ENCODE results near the gene ASAP2. TPM values are rescaled to one million over a fixed set of nuclear protein-coding genes. Genes with fewer than 3 reads are reported as not detected.

Gene ASAP2
- total RNA-seq, 1 donor from 2014 or later: 32.2 TPM

DNA sequence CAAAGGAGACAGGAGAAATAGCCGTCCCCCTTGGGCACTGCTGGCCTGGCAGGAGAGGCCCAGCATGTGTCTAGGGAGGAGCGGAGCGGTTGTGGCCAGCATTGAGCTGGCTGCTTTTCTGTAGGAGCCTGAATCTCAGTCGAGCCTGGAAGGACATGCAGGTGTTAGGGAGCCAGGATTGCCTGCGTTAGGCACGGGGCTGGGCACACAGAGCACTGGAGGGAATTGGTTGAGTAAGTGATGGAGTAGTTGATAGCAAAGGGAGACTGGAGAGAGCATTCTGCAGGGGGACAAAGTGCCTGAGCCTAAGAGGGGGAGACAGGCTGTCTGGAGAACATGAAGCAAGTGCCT lies 22.8 kb downstream of the ASAP2 start:
- no peak for FAIRE-seq
- DNase-seq (ENCODE audit: low spot score in 2 of 2): no peak

DNA sequence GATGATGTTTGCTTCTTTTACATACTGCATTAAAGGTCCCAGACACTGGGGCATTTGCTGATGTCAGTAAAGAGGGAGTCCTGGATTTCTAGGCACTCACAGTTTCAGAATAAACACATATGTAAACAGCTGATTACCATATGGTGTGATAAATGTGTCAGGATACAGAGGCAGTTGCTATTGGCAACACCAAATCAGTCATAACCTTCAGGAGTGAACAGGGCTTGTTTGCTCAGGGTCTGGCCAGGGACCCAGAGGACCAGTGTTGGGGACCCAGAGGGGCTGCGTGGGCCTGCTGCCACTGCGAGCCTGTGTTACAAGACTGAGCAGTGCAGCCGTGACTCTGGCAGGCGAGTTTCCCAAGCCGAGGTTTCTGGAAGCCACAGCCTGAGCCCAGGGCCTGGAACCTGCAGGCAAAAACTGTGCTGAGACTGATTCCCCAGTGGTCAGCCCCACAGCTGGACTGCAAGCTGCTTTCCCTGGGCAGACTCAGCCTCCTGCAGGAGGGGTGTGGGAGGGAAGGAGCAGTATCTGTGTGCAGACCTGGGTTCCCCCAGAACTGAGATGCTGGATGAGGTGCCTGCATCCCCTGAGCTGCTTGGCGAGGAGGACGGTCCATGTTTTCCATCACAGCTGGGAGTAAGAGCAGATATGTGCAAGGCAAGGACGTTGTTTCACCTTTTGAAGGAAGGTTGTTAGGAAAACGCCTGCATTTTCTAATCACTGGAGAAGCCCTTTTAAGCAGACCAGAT lies 23.6 kb downstream of the ASAP2 start:
- DNase-seq (ENCODE audit: low spot score in 2 of 2) (no peak), FAIRE-seq (no peak)

DNA sequence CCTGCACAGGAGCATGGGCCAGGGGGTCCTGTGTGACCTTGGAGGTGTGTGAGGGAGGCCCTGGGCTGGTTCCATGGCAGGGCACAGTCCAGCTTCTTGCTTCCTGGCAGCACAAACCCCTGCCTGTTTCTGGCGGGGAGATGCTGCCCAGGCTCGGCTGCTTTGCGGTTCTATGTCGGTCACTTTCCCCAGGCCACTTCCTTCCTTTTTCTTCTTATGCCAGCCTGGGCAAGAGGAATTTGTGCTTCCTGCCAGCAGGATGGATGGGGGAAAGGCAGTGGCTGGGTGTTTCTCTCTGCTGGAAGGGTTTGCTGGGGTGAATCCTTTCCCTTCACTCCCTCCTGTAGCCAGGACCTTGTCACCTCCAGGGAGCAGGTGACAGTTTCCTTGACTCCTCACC lies 24.3 kb downstream of the ASAP2 start:
- DNase-seq (ENCODE audit: low spot score in 2 of 2): no peak
- FAIRE-seq: no peak

DNA sequence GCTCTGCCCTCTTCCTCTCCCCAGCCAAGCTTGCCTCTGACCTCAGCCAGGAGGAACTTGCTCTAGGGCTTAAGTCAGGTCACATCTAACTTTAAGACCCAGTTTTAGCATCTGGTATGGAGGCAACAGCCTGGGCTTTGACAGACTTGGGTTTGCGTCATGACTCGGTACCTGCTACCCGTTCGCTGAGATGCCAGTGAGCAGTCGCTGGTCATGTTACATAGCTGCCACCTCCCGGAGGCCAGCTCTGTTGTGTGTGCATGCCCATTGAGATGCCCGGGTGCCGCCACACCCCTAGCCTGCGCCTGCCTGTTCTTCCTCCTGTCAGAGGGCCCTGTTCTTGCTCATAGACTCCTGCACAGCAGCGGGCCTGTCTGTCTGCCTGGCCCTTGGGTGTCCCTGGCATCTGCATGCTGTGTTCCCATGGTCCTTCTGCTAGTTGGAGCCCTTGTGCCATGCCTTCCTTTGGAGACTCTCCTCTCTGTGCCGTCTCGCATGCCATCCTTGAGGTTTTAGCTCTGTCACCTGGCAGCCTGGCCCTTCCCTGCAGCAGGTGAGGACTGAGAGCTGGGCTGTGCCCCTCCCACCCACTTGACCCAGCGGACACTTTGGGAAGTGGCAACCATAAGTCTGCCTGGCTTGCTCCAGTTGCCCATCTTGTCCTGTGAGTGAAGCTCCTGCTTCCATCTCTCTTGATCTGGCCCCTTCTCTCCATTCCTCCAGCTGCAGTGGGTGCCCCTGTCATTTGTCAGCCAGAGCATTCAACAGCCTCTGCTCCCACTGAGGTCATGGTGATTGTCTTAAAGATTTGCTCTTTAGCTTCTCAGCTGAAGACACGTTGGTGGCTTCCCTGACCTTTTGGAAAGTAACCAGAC lies 24.9 kb downstream of the ASAP2 start:
- no peak for DNase-seq (ENCODE audit: low spot score in 2 of 2)
- no peak for FAIRE-seq

DNA sequence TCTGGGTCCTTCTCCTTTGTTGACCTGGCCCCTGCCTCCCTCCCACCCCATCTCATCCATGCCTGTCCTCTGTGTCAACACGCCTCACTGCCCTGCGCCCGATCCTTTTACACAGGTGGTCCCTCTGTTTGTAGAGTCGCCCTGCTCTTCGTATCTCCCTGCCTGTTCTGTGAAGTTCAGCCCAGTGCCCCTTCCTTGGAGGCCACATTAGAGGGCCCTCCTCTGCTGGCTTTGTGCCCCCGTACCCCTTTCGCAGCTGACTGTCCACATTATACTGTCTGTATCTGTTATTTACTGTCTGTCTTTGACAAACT lies 25.5 kb downstream of the ASAP2 start:
- no peak for DNase-seq (ENCODE audit: low spot score in 2 of 2)
- no peak for FAIRE-seq

DNA sequence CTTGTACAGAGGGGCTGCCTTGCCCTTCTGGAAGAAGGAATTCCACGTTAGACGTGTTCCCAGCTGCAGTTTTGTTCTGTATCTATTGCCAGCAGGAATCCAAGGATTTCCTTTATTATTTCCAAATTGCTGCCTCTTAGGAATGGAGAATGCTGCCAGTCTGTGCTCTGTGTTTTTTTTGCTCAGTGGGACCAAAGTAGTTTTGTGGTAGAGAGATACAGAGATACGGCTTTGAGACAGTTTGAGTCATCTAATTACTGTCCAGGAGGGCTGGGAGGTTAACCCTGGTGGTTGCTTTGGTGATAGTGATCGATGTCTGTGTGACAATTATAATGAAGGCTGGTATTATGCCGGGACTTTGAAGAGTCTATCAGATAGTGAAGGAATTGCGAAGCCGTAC lies 26.3 kb downstream of the ASAP2 start:
- DNase-seq (ENCODE audit: low spot score in 2 of 2) (no peak), FAIRE-seq (no peak)

DNA sequence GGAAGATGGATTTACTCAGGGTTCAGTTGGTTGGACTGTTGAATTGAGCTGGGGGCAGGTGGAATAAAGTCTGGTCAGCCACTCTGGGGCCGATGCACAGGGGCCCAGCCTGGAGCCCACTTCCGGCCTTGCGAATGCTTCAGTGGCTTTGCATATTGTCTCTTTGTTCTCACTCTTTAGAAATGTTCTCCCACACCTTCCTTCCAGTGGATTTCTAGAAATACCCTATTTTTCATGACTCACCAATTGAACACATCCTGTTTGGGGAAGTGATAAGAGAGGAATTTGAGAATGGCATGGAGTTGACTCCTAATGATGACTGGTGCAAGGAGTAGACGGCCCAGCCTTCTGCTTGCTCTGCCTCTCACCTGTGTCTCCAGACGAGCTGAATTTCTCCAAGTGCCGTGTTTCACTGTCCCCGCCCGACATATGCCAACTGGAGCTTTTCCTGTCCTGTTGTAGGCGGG lies 28.1 kb downstream of the ASAP2 start:
- DNase-seq (ENCODE audit: low spot score in 2 of 2) (no peak), FAIRE-seq (no peak)

DNA sequence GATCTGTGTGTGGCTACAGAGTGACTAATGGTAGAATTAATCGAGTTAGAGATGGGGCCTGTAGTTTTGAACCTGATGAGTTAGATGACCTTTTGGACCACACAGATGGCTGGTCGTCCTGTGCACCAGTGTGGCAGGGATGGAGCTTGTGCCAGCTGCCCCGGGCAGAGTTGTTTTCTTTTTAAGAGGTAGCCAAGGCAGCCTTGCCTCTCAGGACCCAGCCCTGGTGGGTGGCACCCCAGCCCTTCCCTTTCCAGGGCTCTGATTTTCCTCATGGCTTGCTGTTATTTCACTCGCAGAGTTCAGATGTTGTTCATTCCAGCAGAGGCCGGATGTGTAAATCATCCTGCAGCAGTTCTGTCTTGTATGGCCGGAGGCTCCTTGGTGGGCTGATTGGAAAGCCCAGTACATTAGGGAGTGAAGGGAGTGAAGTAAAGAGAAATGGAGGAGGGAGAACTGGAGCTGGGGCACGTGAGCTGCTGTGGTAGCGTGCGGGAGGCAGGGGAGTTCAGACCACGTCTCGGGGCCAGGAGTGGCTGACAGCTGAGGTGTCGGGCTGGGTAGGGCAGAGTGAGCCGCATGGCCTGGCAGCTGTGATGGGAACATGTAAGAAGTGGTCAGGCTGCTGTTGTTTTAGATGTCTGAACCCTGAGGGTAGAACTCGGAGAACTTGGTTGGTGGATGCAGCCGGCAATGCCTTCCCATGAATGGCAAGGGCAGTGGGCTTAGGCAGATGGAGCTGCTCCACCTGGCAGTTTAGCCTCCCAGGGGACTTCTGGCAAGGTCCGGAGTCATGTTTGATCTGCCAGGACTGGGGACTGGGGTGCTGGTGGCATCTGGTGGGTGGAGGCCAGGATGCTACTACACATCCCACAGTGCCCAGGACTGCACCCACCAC lies 28.8 kb downstream of the ASAP2 start:
- DNase-seq (ENCODE audit: low spot score in 2 of 2) (no peak), FAIRE-seq (no peak)

DNA sequence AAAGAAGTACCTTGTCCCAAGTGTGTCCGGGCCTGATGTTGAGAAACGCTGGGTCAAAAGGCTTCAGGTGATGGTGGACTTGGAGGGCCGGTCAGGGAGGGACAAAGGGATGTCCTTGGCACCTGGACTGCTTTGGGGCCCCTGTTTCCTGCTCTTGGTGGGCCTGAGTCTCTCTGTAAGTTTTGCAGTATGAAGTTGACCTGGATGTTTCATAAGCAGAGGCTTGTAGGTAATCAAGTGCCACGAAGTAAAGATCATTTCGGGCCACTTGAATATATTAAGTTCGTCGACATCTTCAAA lies 29.4 kb downstream of the ASAP2 start:
- FAIRE-seq (no peak), DNase-seq (ENCODE audit: low spot score in 2 of 2) (no peak)

DNA sequence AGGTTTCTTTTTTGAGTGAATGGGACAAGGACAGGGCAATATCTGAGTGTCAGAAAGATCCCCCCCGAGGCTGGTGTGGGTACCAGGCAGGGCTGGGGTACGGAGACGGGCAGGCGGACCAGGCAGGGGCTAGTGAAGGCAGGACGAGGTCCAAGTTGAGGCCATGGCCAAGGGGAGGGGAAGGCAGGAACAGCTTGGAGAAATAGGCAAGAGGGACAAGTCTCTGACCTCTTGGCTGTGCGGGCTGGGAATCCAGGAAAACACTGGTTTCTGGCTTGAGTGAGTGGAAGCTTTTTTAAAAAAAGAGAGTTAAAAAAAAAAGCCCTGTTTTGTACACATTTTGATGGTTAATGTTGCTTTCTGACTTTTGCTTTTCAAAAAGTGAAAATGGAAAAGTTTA lies 30.3 kb downstream of the ASAP2 start:
- no peak for FAIRE-seq
- DNase-seq (ENCODE audit: low spot score in 2 of 2): no peak

DNA sequence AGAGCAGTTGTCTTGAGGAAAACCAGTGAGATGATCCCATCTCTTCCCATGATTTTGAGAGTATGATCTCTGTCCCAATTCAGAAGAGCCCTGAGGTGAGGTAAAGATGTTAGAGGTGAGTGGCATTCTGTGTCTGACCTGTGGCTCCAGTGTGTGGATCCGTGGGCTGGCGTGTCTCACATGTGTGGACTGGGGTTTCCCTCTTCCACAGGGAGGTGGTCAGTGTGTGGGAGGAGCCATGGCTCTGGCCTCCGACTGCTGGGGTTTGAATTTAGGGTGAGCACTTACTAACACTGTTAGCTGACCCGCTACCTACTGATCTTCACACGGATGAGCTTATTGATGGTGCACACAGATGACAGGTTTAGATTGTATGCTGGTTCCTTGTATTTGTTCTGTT lies 31.2 kb downstream of the ASAP2 start:
- no peak for FAIRE-seq
- DNase-seq (ENCODE audit: low spot score in 2 of 2): no peak

DNA sequence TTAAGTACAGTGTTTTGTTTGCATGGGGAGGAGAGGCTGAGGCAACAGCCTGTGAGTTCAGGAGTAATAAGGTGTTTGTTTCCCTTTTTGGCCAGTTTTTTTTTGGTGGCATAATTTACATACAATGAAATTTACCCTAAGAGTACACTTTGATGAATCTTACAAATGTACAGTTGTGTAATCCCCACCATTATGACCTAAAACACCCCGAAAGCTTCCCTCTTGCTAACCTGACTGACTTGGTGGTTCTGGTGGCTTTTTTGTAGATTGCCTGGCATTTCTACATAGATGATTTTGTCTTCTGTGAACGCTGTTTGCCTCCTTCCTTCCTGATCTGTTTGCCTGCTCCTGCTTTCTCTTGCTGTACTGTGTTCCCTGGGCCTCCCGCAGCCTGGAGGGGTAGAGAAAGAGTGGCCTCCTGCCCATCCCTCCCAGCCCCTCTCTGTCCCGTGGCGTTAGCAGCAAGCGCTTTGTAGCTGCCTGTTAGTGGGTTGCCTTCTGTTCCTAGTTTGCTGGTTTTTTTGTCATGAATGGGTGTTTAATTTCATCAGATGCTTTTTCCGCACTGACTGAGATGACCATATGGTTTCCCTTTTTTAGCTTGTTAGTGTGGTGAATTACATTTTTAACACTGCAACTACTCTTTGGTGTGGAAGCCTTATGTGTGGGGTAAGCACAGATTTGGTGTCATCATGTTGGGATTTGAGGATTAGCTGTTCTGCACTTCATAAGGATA lies 32.1 kb downstream of the ASAP2 start:
- DNase-seq (ENCODE audit: low spot score in 2 of 2): no peak
- FAIRE-seq: no peak

DNA sequence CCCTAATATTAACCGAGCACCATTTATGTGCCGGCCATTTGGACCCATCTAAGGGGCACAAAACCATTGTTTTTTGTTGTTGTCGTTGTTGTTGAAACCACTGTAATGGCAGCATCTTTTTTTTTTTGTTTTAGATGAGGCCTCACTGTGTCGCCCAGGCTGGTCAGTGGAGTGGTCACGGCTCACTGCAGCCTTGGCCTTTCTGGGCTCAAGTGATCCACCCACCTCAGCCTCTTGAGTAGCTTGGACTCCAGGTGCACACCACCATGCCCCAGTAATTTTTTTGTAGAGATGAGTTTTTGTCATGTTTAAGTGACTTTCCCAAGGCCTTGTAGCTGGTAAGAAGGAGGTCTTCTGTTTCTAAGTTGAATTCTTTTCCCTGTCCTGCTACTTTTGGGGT lies 33.0 kb downstream of the ASAP2 start:
- no peak for FAIRE-seq
- no peak for DNase-seq (ENCODE audit: low spot score in 2 of 2)

DNA sequence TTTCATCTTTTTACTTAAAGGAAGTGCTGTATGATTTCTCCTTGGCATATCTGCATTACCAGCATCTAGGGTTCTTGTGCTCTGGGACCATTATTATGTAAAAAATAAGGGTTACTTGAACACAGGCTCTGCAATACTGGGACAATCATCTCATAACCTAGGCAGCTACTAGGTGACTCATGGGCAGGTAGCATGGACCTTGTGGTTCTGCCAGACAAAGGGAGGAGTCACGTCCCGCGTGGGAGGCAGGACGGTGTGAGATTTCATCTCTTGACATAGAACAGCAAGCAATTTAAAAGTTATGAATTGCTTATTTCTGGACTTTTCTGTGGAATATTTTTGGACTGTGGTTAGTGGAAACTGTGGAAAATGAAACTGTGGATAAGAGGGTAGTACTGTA lies 34.1 kb downstream of the ASAP2 start:
- FAIRE-seq (no peak), DNase-seq (ENCODE audit: low spot score in 2 of 2) (no peak)

DNA sequence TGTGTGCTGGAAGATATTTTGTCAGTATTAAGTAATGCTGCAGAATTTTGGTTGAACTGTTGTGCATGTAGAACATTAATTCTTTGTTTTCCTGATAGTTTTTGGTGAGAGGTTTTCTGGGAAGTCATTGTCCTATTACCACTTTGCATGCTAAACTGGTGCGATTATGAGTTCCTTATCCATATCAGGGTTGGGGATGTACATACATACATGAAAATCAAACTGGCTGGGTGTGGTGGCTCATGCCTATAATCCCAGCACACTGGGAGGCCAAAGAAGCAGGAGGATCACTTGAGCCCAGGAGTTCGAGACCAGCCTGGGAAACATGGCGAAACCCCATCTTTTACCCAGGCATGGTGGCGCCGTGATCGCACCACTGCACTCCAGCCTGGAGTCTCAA lies 34.6 kb downstream of the ASAP2 start:
- no peak for FAIRE-seq
- DNase-seq (ENCODE audit: low spot score in 2 of 2): no peak

DNA sequence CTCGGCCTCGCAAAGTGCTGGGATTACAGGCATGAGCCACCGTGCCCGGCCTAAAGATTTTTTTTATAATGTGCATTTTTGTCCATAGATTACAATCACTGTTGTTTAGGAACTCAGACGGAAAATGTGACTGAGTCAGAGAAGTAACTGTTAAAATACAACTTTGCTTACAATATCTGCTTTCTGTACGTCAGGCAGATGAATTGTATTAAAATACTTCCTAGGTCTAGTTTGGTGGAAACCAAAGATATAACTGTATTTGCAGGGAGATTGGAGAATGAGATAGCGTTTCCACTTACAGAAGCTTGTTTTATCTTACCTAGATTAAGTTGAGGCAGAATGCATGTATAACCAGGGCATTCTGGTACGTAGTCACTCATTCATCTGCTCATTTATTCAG lies 36.7 kb downstream of the ASAP2 start:
- DNase-seq (ENCODE audit: low spot score in 2 of 2): no peak
- no peak for FAIRE-seq

DNA sequence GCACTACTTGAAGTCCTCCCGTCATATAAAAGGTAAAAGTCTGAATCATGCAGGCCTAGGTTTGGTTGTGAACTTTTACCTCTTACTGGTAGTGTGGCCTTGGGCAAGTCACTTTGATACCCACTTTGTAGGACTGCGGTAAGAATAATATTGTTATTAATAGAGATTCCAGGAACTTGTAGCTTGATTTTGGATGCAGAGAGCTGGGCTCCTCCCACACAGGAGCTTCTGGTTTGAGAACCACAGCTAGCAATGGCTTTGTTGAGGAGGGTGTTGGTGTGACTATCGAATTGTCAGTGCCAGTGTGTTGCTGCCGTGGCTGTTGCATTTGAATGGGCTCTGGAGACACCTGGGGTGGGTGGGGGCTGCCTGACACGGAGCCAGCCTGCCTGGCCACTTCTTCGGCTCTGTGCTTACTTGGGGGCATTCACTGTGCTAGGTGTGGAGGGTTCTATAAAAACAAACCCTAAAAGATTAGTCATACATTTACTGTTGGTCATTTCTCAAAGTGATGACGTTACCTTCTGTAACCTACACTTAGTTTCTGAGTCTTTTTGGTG lies 38.5 kb downstream of the ASAP2 start:
- no peak for DNase-seq (ENCODE audit: low spot score in 2 of 2)
- no peak for FAIRE-seq

DNA sequence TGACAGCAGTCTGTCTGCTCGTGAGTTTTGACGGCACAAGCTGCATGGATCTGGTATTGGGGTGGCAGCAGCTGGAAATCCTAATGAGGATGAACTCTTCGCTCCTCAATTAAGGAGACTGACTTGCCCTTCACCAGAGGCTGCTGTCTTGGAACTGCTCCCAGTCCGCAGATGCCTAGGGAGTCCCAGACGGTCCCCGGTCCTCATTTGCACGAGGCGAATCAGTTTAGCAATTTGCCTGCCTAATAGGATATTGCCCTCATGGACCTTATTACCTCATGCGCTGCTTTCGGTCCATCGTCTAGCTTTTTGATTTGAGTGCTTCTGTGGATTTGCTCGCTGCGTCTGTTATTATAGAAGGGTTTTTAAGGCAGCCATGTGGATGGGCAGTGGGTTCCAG lies 40.6 kb downstream of the ASAP2 start:
- FAIRE-seq: no peak

DNA sequence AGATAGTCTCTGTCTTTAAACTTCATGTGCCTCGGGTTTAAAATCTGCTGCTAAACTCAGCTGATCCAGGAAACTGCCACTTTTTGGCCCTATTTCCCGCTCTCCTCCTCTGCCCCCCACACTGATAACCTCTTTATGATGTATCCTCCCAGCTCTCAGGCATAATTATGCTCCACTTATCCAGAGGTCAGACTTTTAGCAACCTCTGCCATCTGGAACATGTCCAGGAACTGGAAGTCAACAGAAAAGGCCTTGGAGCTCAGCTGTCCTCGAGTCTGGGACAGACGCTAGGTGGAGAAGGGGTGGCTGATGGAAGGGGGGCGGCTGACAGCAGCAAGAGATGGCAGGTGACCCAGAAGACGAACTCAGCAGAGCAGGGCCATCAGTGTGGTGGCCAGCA lies 41.2 kb downstream of the ASAP2 start:
- FAIRE-seq (no peak), DNase-seq (ENCODE audit: low spot score in 2 of 2) (no peak)

More for the DNA sequence above, 40.6 kb downstream of the ASAP2 start:
- no peak for DNase-seq (ENCODE audit: low spot score in 2 of 2)

DNA sequence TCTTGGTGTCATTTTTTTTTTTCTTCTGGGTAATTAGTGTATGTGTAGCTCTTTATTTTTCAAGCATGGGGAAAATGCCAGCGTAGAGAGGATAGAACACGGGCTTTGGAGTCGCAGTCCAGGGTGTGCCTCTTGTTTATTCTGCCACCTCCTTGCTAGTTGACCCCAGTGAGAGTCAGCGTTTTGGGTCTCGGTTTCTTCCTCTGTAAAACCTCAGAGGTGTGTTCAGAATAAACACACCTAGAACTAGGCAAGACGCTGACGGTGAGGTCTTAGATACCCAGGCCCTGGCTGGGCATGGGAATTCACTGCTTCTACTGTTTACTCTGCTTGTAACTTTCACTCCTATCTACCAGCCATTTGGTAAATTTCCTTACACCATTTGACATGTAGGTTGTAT lies 41.8 kb downstream of the ASAP2 start:
- FAIRE-seq: no peak

More for the DNA sequence above, 41.8 kb downstream of the ASAP2 start:
- DNase-seq (ENCODE audit: low spot score in 2 of 2): no peak

Data from frontal cortex (tissue), 4 donors.